GM18858 (cell line): ENCODE measurements around the gene PON2.
"Not testable (repeated sequence)": the region's sequence is repeated elsewhere in the genome, so short reads cannot be mapped to it uniquely, and the experiment has no call there.

Experiments used
- ATAC-seq: cut with Tn5 transposase; IDR thresholded peaks from one replicate; pipeline ENCODE4 v1.9.1; 2021; ENCODE audit not compliant: unreplicated experiment

Gene PON2

DNA sequence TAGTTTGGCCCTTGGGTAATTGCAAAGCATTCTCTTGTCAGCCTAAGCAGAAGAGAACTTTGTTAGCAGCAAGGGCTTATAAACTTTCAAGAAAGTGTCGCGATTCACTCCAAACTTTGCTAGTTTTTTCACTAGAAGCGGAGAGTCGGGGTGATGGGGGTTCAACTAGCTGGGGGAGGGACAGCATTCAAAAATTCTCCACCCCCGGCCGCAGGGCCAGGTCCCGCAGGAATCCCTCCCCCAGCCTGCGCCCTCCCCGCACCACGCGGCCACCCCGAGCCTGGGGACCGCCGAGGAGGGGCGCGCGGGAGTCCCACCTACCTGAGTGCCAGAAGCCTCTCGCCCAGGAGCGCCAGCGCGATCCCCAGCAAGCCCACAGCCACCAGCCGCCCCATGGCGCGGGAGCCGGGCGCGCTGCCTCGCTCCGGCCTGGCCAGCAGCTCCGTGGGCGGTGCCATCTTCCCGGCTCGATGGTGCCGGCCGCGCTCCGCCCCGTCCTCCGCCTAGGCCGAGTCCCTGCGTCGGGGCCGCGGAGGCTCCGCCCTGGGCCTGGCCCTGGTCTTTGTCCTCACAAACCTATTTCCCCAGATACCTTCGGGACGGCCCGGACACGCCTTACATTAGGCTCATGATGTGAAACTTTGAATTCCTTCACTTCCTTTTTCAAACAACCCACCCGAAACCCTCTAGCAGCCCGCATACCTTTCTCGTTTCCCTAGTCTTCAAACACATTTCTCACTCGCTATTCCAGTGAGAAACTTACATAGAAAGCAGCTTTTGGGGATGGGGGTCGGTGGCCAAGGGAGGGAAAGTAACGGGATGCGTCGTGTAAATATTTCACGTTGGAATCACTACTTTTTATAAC, at the start of gene PON2:
PON2 (minus strand) TSS at position 472 of the 865 bp plus-strand sequence; CDS start at position 395, 77 bp downstream.
- peak; percentile 94 for ATAC-seq

DNA sequence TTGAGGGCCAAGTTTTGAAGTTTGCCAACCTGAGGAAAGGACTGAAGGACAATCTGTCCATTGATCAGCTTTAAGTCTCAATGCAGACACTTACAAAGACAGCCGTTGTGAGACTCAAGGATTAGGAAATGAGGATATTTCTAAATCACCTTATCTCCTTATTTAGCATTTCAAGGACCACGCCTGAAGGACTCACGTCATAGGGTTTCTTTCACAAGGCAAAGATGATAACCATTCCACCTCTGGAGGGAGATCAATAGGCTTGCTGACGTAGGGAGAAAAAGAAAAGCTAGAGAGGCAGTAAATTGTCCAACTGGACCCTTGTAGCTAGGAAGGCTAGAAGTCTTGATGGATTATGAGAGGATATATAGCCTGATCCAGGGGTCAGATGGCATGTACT, 47.6 kb upstream of the PON2 start:
- no peak for ATAC-seq

DNA sequence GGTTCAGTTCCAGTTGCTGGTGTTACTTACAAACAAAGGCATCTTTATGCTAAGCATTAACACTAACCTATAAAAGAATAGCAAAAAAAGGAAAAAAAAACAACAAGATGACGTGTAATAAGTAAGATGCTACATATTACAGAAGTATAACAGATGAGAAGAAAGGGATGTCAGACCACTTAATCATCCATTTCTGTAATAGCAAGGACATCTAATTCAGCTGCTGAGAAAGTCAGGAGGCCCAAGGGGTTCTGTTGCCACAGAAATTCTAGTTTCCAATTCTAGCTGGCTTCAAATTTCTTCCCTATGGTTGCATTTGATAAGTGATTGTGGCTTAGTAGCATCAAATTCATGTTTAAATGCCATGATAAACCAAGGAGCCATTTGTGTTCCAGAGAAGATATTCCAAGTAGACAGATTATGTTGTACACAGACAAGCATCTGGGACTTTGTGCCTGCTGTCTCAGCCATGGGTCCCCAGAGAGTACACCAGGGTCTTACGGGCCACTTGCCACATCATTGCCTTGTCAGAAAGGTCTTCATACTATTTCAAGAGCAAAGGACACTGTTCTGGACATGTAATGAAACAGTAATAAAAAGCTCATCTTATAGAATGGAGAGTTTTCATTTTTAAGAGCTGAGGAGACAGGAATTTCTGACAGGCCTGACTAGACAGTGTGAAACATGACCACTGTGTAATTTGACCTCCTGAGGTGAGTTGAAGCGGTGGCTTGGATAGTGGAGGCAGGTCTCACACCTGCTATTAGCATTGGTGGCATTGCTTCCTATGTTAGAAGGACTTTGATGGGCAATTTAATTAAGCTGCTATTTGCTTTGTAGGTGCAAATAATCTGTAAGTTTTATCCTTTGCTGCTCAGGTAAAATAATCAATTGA, 46.7 kb upstream of the PON2 start:
- ATAC-seq: no peak

DNA sequence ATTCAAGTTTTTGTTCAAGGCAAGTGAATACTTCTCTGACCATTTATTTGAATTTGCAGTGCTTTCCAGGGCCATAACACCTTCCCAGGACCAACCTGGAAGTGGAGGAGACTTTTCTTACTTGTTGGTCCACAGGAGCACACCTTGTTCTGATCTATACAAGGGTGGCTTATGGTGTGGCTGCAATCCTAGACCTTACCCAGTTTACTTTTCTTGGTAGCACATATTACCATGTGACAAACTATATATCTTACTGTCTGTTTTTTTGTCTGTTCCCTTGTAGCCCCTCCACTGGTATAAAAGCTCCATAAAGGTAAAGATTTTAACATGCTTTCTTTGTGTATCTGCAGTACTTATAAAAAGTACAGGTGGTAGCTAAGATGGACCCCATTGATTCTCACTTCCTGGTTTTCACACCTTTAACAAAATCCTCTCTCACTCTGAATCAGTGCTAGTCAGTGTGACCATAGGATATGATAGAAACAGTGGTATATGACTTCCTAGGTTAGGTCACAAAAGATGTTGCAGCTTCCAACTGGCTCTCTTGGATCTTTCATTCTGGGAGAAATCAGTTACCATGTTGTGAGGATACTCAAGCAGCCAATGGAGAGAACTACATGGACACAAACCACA, 45.3 kb upstream of the PON2 start:
- ATAC-seq: peak; percentile 78

DNA sequence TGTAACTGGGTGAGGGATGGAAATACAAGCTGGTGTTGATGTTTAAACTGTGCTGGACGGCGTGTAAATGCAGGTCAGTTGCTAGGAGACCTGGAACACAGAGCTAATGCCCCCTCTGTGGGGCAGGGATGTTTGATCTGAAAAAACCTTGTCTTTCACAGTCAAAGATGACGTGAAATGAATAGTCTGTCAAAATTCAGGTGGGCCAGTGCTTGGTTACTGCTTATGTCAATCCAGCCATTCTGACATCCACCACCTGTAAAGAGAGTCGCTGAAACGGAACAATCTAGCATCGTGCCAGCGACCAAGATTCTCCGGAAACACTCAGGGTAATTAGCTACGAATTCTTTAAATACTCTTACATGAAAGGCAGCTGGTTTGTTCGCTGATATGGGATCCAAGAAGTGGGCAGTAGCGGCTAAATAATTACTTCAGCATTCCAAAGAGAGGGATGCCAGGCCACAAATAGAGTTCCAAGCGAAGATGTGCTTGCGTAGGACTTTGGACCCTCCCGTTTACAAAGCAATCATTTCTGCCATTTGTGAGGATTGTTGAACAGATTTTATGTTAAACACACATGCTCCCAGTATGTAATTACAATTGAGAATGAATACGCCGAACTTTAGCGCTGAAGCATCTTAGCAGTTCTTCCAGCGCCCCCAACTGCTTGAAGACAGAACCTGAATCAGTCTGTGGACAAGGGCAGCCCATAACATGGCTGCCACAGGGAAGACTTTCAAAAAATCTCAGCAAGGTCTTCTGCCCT, 43.6 kb upstream of the PON2 start:
- ATAC-seq: no peak

DNA sequence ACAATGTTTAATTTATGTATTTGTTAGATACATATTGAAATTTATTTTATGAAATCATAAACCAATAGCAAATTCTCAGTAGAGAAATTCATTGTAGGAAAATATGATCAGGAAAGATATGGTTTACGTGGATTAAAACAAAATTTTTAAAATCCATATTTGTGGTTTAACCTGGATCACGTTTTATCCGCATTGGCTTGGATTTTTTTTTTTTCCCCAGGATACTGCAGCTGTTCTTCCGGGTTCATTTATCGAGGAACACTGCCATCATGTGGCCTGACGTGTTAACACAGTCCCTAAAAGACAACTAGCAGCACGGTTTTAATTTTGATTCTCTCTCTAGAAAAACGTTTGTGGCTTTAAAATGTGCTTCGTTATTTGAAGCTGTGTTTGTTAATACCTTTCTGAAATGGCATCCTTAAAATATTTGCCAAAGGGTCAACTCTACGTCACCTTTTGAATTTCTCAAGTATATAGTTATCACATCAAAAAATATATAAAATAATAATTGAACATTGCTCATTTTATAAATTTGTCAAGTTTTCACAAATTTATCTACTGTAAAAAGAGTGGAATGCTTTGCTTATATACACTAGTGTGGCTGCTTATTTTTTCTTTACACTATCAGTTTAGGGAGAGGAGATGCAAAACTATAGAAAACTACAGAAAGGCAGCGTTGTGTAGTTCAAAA, 42.2 kb upstream of the PON2 start:
- ATAC-seq: peak; percentile 46

DNA sequence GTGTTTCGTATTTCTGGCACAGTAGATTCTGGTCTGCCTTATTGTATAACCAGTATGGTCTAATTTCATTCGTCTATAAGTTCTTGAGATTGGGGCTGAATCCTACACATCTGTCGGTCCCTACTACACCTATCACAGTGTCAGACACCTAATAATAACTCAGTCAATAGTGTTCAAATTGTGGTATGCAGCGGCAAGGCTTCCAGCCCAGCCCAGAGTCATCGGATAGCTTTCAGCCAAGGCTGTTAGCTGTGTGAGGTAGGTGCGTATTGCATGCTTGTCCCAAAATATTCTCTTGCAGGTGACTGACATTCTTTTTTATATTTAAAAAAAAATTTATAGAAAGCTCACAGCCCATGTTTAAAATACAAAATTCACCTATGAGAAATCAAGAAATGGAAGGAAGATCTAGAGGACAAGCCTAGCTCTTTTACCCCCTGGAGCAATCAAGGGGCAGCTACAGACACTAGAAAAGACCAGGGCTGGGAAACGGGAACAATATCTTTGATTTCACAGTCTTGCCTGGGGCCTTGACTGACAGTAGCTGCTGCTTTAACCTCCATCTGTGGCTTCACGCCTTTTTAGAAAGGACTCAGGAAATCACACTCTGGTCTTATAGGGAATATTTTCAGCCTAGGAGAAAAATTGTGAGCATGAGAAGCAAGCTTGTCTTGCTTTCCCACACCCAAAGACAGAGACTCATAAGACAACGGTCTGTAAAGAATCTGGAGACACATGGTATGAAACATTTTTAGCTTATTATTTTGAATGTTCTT, 41.4 kb upstream of the PON2 start:
- ATAC-seq: no peak

DNA sequence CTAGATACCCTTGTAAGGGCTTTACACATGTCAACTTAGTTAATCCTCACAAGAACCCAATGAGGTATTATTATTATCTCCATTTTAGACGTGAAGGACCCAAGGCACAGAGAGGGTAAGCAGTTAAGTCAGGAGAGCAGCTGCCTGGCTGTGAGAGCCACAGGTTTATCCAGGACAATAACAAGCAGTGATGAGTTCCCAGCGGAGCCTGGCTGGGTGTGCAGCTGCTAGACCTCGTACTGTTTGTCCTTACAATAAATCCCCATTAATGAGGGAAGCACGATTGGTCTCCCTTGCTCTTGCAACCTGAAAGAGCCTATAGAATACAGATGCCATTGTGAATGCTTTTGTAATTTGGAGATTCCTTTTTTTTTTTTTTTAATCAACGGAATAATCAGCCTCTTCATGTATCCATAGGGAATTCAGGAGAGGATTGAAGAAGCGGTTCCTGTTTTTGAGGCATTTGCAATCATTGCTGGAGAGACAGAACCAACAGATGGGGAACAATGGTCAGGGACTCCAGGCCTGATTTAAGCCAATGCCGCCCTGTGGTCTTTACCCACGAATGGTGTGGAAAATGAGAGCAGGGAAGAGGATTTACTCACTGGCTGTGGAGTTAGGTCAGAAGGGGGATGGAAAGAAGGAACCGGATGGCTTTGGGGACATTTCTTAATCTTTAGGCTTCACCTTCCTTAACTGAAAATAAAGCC, 38.6 kb upstream of the PON2 start:
- ATAC-seq: no peak

DNA sequence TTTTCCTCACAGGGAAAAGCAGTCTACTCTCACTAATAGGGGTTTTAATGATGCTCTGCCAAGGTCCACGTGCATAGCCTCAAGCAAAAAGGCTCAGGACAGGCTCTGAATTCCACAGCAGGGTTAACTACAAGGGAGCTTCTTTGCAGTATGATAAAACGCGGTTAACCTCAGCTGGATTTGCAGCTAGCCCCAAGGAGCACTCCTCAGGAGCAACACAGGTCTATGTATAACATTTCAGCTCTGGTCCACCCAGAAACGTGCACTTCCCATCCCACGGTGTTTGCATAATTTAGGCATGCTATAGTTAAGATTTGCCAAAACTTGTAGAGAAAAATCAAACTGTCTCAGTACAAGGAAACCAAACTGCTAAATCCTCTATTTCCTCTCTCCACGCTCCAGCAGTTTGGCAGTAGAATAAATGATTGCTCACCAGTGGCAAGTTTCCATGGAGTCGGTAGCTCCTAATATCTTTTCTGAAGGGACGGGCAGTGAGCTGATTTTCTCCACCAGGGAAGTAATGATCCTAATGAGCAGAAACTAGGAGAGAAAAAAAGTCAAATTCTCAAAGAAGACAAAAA, 37.8 kb upstream of the PON2 start:
- no peak for ATAC-seq

DNA sequence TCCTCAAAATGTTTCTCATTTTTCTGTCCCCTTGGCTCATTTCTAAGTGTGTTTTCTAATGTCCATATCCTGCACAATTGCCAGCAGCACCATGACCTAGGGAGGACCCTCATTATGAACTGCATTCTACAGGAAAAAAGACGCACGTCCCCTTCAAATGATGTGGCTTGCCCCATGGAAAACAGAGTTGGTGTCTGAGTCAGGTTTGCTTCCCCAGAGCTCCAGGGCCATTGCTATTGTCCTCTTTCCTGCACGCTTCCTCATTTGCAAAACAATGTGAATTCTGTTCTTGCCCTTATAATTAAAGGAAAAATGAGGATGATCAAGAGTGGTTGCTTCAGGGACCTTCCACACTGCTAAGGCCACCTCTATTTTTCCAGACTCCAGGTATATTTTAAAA, 36.2 kb upstream of the PON2 start:
- no peak for ATAC-seq

DNA sequence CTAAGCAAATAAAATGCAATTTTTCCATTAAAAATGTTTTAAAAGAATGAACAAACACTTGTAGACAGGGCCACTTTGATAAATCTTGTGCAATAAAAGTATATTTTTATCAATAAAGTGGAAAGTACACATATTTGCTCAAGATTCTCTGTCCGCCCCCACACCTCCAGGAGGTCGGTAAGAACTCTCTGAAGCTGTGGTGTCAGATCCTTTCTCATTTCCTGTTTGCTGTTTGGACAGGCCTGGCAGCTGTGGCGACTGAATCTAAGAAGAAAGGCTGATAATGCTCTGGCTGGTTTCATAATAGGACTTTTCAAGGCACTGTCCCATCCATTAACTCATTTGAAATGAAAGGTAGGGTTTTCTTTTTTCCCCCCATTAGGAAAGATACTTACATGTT, 35.6 kb upstream of the PON2 start:
- ATAC-seq: peak; percentile 99

DNA sequence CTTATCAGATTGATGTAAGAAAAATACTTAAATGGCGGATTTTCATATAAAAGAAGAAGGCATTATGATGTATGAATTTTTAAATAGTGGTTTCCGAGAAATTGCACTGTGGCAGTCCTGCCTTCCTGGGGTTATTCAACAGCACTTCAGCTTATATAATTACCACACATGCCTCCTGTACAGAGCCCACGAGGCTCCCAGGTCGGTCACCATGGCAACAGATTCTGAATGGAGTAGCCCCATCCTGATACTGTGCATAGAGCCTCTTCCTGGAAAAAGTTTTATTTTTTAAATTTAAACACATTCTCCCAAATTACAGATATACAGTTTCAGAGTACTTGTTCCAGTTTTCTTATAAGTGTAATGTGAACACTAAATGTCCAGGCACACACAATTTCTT, 35.0 kb upstream of the PON2 start:
- ATAC-seq: no peak

DNA sequence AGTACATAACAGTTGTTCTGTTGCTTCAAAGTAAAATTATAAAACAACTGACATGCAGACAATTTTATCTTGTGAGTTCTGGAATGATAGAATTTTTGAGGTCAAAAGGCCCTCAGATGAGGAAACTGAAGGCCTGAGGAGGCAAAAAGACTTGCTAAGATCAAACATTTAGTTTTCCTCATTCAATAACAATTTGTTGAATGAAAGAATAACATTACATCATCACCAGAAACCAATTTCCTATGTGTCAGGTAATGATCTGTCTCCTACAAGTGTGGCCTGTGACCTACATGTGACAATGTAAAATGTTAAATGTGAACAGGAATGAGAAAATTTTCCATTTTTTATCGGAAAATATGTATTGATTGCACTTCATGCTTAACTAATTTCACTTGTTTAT, 34.4 kb upstream of the PON2 start:
- no peak for ATAC-seq

DNA sequence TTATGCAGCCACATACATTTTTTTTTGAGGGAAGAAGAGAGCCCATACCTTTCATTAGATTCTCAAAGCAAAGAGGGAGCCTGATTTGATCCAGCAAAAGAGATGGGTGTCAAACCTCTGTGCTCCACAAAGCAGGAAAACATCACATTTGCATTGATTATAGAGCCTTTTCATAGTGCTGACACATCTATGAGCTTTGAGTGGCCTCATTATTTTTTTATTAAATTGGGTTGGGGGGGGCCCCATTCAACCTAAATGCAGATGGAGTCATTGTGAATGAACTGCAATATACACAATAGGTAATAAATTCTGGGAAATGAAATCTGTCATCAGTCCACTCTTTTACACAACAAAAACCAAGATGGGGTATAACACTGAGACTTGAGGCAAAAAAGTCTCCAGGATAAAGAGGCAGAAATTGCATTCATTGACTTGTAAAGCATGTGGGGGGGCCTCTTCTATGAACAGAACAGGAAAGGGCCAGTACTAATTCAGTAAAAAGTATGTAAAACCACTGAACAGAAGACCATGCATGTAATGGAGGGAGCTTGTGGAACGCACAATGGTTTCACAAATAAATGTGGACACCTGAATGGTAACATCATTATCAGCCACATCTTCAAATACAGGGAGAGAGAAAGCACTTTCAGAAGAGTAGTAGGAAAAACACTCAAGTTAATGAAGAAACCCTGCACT, 33.2 kb upstream of the PON2 start:
- no peak for ATAC-seq

DNA sequence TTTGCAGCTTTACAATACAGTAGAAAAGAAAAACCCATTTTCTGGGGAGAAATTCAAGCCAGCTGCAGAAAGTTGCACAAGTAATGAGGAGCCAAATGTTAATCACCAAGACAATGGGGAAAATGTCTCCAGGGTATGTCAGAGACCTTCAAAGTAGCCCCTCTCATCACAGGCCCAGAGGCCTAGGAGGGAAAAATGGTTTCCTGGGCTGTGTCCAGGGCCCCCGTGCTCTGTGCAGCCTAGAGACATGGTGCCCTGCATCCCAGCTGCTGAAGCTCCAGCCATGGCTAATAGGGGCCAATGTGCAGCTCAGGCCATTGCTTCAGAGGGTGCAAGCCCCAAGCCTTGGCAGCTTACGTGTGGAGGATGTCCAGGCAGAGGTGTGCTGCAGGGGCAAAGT, 25.8 kb upstream of the PON2 start:
- ATAC-seq: not testable (repeated sequence)

DNA sequence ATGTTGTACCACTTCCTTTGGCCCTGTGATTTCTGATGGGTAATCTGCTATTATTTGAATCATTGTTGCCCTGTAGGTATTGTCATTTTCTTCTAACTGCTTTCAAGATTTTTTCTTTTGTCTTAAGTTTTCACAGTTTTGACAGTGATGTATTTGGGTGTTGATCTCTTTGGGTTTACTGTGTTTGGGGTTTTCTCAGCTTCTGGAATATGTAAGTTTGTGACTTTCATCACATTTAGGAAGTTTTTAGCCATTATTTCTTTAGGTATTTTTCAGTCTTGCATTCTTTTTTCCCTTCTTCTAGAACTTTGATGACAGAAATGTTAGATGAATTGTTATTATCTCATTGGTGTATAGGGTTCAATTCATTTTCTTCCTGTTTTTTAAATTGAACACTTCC, 23.1 kb upstream of the PON2 start:
- no peak for ATAC-seq

DNA sequence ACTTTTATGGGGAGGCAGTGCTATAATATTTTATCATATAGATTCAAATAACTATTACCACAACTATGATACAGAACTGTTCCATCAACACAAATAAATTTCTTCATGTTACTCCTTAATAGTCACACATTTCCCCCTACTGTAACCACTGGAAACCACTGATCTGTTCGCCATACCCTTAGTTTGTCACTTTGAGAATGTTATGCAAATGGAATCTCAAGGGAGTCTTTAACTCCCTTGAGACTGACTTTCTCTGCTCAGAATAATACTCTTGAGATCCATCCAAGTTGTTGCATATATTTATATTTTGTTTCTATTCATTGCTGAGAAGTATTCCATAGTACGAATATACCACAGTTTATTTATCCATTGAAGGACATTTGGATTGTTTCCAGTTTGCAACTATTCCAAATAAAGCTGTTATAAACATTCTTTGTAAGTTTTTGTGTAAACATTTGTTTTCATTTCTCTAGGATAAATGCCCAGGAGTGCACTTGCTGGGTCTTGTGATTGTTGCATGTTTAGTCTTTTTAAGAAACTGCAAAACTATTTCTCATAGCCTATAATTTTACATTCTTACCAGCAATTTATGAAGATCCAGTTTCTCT, 19.7 kb upstream of the PON2 start:
- ATAC-seq: no peak
